ENCODE measurements around the gene WDR55. TPM values are rescaled to one million over a fixed set of nuclear protein-coding genes. Genes with fewer than 3 reads are reported as not detected.

The WDR55 gene
- total and polyA plus RNA-seq, 2 of the 8 experiments (the other 6 are each of a cell fraction or from before 2014, with no cell fraction given), result 15.3 to 22.7 TPM

DNA sequence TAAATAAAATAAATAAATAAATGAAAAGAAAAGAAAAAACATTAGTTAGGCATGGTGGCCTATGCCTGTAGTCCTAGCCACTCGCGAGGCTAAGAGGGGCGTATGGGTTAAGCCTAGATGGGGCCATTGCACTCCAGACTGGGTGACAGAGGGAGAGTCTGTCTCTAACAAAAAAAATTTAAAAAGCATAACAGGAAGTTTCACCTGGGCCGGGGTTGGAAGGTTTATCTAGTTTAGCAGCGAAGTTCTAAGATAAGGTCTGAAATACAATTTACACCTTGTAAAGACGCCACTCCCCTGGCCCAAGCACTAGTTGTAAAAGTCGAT is 53.5 kb downstream of the WDR55 start:
- H2BK5ac ChIP-seq (ENCODE audit: low read depth, low read length), result no peak overlapping the region
- no peak overlapping the region for H2BK12ac ChIP-seq (ENCODE audit: low read depth, low read length)
- H2BK20ac ChIP-seq (ENCODE audit: low read length), result no peak overlapping the region
- H3K79me2 ChIP-seq (ENCODE audit: control insufficient read depth in 1 of 2, insufficient read depth in 2 of 2, low read length in 2 of 2), result no peaks in the 10 kb centered on the region
- H3K23ac ChIP-seq (ENCODE audit: insufficient read length), result no peak overlapping the region
- H3K18ac ChIP-seq (ENCODE audit: extremely low read depth, low read length), result no peak overlapping the region
- ChIA-PET CTCF (ENCODE audit: partially characterized antibody) (interaction anchor here (0.9 to 1.0 kb wide), 2 partner anchors 166 to 555 kb away, joined by 3 read pairs; no protein-coding TSS in a partner anchor), POLR2A (ENCODE audit: partially characterized antibody) (interaction anchor here (0.6 to 2.1 kb wide), 4 partner anchors 10 to 343 kb away, joined by 3 to 4 read pairs (median 4); partner anchors contain the start of genes IK and NDUFA2)
- DNase-seq (ENCODE audit: low read depth in 1 of 2, low spot score in 2 of 2) (no peak), FAIRE-seq (no peak)
- no peak overlapping the region for H3K4me2 ChIP-seq (ENCODE audit: insufficient read depth in 1 of 2, low read depth in 2 of 2, low read length in 2 of 2)
- H3K4me3 ChIP-seq (ENCODE audit: extremely low read depth in 1 of 4, insufficient read depth in 2 of 4, low read depth in 3 of 4, low read length in 4 of 4), result no peak overlapping the region
- no peak overlapping the region for H4K91ac ChIP-seq (replicated peaks; ENCODE audit: insufficient read length, low read length)
- H3K23me2 ChIP-seq (ENCODE audit: low read depth, low read length), result no peaks in the 10 kb centered on the region
- no peak overlapping the region for H3K9ac ChIP-seq (replicated peaks in 1 of 4; ENCODE audit: extremely low read depth in 1 of 4, low read depth in 3 of 4, low read length in 3 of 4)
- no peaks in the 10 kb centered on the region for H3K36me3 ChIP-seq (ENCODE audit: control insufficient read depth in 2 of 4, insufficient read depth in 4 of 4, low read length in 3 of 4)
- no peak overlapping the region for H3K4ac ChIP-seq (replicated peaks; ENCODE audit: insufficient read length, low read depth, low read length)
- H2BK120ac ChIP-seq (replicated peaks; ENCODE audit: low read depth, low read length), result no peak overlapping the region
- no peak overlapping the region for H4K8ac ChIP-seq (ENCODE audit: extremely low read depth, insufficient read depth, low read length)
- no peak overlapping the region for H3K27ac ChIP-seq (ENCODE audit: low read depth, low read length)
- no peaks in the 10 kb centered on the region for H3K27me3 ChIP-seq (replicated peaks in 1 of 4; ENCODE audit: control insufficient read depth in 3 of 4, extremely low read depth in 1 of 4, insufficient read depth in 3 of 4, low read length in 3 of 4)
- H2AFZ ChIP-seq (ENCODE audit: low read length), result no peak overlapping the region
- no peak overlapping the region for H4K5ac ChIP-seq (ENCODE audit: insufficient read length, low read depth, low read length)
- peaks cover 0 to 3% of the 10 kb centered on the region in 2 experiments; a peak in 1 of 4 replicates for H3K9me3 ChIP-seq (ENCODE audit: insufficient read depth in 2 of 2, low read depth in 1 of 2, low read length in 1 of 2)
- no peak overlapping the region for H3K56ac ChIP-seq (replicated peaks; ENCODE audit: insufficient read length, low read depth, low read length)
- H2AK5ac ChIP-seq (ENCODE audit: low read depth, low read length), result no peak overlapping the region
- no peak overlapping the region for H2BK15ac ChIP-seq (ENCODE audit: low read length)
- 96% methylated on average over 7 of the region's 7 CpGs; no CpG with 5 or more reads in 1 of the 2 experiments for WGBS, 2 experiments (ENCODE audit: extremely low coverage in 1 of 2, insufficient coverage in 1 of 2, insufficient read length in 1 of 2, insufficient replicate concordance in 2 of 2, low coverage in 1 of 2, low lambda C conversion rate in 2 of 2, missing lambda C conversion rate in 1 of 2)
- H4K20me1 ChIP-seq (replicated peaks in 1 of 2; ENCODE audit: control insufficient read depth in 1 of 2, insufficient read depth in 2 of 2, low read length in 2 of 2), result no peaks in the 10 kb centered on the region
- H3K79me1 ChIP-seq (ENCODE audit: low read depth, low read length), result no peaks in the 10 kb centered on the region
- H3K4me1 ChIP-seq (replicated peaks in 1 of 4; ENCODE audit: control insufficient read depth in 3 of 4, insufficient read depth in 4 of 4, low read length in 3 of 4), result no peaks in the 10 kb centered on the region
- no peak overlapping the region for H3K14ac ChIP-seq (ENCODE audit: insufficient read length)
- TF ChIP-seq, protein P1, sequence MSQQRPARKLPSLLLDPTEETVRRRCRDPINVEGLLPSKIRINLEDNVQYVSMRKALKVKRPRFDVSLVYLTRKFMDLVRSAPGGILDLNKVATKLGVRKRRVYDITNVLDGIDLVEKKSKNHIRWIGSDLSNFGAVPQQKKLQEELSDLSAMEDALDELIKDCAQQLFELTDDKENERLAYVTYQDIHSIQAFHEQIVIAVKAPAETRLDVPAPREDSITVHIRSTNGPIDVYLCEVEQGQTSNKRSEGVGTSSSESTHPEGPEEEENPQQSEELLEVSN (IDR thresholded peaks at IDR 0.05), result no peak
- TF ChIP-seq TAF1 (IDR thresholded peaks at IDR 0.05; ENCODE audit: low read depth, low read length), result no peak
- no peak for TF ChIP-seq SP4 (IDR thresholded peaks at IDR 0.05; ENCODE audit: low read length)
- no peak for TF ChIP-seq CHD1 (IDR thresholded peaks at IDR 0.05; ENCODE audit: low read depth, low read length)
- no peak for TF ChIP-seq POLR2A (IDR thresholded peaks at IDR 0.05; ENCODE audit: control extremely low read depth in 1 of 2, low read depth in 2 of 2, low read length in 2 of 2)
- no peak for TF ChIP-seq HDAC2 (IDR thresholded peaks at IDR 0.05; ENCODE audit: borderline replicate concordance in 1 of 2, low read depth in 2 of 2, low read length in 2 of 2)
- TF ChIP-seq, protein P2, sequence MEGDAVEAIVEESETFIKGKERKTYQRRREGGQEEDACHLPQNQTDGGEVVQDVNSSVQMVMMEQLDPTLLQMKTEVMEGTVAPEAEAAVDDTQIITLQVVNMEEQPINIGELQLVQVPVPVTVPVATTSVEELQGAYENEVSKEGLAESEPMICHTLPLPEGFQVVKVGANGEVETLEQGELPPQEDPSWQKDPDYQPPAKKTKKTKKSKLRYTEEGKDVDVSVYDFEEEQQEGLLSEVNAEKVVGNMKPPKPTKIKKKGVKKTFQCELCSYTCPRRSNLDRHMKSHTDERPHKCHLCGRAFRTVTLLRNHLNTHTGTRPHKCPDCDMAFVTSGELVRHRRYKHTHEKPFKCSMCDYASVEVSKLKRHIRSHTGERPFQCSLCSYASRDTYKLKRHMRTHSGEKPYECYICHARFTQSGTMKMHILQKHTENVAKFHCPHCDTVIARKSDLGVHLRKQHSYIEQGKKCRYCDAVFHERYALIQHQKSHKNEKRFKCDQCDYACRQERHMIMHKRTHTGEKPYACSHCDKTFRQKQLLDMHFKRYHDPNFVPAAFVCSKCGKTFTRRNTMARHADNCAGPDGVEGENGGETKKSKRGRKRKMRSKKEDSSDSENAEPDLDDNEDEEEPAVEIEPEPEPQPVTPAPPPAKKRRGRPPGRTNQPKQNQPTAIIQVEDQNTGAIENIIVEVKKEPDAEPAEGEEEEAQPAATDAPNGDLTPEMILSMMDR (IDR thresholded peaks at IDR 0.05; ENCODE audit: control extremely low read depth in 1 of 3, insufficient read depth in 1 of 3, low read depth in 1 of 3, low read length in 3 of 3), result no peak
- no peak for TF ChIP-seq RNF2 (IDR thresholded peaks at IDR 0.05; ENCODE audit: borderline replicate concordance, low read depth, low read length, missing control alignments, poor library complexity, severe bottlenecking)
- TF ChIP-seq ASH2L (IDR thresholded peaks at IDR 0.05; ENCODE audit: low read length), result no peak
- TF ChIP-seq SP2 (IDR thresholded peaks at IDR 0.05; ENCODE audit: low read length), result no peak
- no peak for TF ChIP-seq CEBPB (IDR thresholded peaks at IDR 0.05; ENCODE audit: low read depth, low read length)
- no peak for TF ChIP-seq POU5F1 (IDR thresholded peaks at IDR 0.05; ENCODE audit: low read depth, low read length)

Data from H1 (cell line).